AG10803 (cell line): Measurements from ENCODE around the gene C2CD5.

Experiments
- DNase-seq: peaks from one replicate; pipeline ENCODE4 v3.0.0; 2010; ENCODE audit warnings: low read depth
- H3K4me3 ChIP-seq: 2 replicates; pipeline ENCODE4 v1.5.1; 2011; ENCODE audit warnings: mild to moderate bottlenecking, low read length, control low read depth
- TF ChIP-seq, protein P1 (sequence below): conservative IDR thresholded peaks from 2 replicates; pipeline ENCODE4 v1.5.1; 2011; ENCODE audit warnings: mild to moderate bottlenecking, low read length, control low read depth, inconsistent platforms

Gene C2CD5

DNA sequence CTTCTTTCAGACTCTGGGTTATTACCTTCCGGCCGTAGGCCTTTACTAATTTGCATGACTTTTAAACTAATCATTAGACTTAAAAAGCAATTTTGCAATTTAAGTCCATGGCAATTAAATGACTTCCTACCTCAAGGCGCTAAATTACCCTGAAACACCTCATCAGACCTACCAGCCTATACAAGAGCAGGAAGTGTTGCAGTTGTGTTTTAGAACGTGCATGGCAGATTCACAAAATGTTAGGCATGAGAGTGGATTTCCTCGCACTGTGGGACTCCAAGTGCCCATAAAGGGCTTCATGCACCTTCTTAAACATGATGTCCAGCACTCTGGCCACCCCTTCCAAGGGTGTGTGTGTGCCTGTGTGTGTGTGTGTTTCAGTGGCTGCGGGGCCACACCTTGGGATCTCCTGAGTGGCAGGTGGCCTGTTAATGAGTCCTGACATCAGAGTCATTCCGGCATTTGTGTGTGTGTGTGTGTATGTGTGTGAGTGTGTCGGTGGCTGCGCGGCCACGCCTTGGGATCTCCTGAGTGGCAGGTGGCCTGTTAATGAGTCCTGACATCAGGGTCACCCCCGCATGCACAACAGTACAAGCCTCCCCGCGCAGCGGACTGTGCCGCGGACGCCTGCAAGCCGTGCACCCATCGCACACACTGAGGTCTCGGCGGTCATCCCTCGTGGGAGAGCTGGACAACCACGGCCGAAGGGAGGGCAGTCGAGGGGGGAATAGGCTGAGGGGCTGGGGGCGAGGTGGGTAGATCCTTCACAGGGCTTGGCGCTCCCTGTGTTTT lies 900 bp downstream of the C2CD5 start:
- DNase-seq, result peak; percentile 17
- H3K4me3 ChIP-seq, result peak overlapping the region; percentile 94
- TF ChIP-seq, protein P1, sequence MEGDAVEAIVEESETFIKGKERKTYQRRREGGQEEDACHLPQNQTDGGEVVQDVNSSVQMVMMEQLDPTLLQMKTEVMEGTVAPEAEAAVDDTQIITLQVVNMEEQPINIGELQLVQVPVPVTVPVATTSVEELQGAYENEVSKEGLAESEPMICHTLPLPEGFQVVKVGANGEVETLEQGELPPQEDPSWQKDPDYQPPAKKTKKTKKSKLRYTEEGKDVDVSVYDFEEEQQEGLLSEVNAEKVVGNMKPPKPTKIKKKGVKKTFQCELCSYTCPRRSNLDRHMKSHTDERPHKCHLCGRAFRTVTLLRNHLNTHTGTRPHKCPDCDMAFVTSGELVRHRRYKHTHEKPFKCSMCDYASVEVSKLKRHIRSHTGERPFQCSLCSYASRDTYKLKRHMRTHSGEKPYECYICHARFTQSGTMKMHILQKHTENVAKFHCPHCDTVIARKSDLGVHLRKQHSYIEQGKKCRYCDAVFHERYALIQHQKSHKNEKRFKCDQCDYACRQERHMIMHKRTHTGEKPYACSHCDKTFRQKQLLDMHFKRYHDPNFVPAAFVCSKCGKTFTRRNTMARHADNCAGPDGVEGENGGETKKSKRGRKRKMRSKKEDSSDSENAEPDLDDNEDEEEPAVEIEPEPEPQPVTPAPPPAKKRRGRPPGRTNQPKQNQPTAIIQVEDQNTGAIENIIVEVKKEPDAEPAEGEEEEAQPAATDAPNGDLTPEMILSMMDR, result no peak

DNA sequence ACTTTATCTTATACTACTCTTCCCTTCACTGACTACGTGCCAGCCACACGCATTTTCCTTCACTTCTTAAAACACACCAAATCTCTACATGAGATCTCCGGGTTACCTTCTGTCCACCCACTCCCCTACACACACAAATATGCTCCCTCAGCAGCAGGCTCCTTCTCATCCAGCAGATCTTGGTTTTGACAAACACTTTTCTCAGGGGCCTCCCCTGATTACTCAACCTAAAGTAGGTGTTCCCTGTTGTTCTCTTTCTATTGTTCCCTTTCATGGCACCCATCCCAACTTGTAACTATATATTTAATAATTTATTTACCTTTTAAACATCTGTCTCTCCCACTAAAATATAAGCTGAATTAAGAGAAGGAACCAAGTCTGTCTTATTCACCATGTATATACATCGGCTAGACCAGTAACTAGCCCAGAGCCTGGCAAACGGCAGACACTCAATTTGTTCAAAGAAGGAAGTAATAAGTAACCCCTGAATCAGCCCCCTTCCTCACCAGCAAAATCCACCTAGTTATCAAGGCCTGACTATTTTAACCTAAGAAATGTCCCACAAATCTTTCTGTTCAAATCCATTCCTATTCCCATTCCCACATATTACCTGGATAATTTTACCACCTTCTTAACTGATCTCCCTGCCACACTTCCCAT lies 2.7 kb downstream of the C2CD5 start:
- no peak for DNase-seq
- TF ChIP-seq, protein P1, result no peak

DNA sequence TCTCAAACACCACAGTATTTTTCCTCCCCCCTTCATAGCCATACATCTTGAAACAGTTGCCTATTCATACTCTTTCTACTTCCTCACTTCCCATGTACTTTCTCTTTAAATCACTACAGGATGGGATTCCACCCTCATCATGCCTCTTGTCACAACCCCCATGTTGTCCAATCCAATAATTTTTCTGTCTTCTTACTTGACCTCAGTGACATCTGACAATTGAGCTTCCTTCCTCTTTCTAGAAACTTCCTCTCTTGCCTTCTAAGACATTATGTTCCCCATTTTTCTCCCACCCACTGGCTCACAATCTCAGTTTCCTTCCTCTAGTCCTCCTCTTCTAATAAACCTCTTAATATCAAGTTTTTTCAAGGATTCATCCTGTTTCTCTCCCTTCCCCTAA lies 5.3 kb downstream of the C2CD5 start:
- no peak for DNase-seq
- TF ChIP-seq, protein P1, result no peak
- no peak overlapping the region for H3K4me3 ChIP-seq

More for the DNA sequence above, 2.7 kb downstream of the C2CD5 start:
- no peak overlapping the region for H3K4me3 ChIP-seq

DNA sequence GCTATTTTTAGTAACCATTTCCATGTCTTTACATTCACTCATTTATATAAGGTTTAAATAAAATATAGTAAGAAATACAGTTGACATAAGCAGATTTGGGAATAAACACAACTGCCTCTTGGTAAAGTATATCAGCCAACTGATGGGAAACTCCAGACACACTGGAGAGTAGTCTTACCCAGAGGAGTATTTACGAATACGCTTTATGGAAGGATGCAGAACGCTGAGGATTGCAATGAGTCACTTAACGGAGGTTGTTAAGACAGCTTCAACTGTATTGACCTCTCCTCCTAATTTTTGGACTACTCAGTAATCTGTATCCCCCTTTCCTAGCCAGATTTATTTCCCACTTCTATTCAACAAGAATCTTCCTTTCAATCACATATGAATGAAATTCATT lies 6.0 kb downstream of the C2CD5 start:
- TF ChIP-seq, protein P1, result no peak
- no peak for DNase-seq
- H3K4me3 ChIP-seq, result no peak overlapping the region

DNA sequence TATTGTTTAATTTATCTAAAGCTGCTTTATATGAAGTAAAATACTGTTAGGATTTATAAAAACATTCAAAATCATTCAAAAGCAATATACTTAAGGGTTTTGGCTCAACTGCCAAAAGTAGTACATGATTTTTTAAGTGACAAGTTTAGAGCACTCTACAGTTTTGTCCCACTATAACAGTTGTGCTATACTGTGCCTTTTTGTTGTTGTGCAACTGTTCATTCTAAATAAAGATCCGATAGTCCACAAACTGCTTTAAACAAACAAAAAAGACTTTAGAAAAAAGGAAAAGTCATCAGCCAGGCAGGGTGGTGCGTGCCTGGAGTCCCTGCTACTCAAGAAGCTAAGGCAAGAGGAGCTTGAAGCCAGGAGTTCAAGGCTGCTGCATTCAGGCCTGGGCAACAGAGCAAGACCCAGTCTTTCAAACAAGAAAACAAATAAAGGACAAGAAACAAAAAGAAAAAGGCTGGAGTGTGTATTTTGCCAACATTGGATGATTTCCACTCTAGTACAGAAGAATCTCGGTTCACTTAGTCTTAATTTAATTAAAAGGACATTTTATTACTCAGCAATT lies 7.3 kb downstream of the C2CD5 start:
- TF ChIP-seq, protein P1, result no peak
- DNase-seq, result no peak

DNA sequence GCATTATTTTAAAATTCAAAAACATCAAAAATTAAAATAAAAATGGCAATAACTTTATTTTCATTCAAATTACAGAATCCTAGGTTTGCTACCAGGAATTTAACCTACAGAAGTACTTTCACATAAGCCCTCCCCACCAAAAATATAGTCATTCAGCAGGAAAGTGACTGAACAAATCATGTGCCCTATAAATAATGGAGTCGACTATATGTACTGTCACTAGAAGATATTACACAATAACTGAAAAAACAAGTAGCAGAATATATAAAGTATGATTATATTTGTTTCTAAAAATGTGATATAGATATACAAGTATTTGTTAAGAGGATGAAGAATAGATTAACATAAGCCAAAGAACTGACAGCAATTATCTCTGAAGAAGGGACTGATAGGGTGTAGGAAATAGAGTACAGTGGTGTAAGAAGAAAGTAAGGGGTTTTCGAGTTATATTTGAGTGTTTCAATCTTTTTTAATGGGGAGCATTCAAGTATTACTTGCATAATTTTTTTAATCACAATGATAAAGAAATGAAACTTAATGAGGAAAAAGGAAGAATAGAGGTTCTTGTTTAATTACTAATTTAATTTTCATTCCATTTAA lies 7.9 kb downstream of the C2CD5 start:
- H3K4me3 ChIP-seq, result no peak overlapping the region
- no peak for DNase-seq
- TF ChIP-seq, protein P1, result no peak

More for the DNA sequence above, 7.3 kb downstream of the C2CD5 start:
- H3K4me3 ChIP-seq, result no peak overlapping the region
